Measurements from ENCODE around the gene SDC4. TPM values are rescaled to one million over a fixed set of nuclear protein-coding genes. Genes with fewer than 3 reads are reported as not detected.
A peak's percentile ranks its signal among the peaks of the same experiment; 100 is the strongest.

The SDC4 gene
- total RNA-seq, 1 donor from 2014 or later = 239 TPM

DNA sequence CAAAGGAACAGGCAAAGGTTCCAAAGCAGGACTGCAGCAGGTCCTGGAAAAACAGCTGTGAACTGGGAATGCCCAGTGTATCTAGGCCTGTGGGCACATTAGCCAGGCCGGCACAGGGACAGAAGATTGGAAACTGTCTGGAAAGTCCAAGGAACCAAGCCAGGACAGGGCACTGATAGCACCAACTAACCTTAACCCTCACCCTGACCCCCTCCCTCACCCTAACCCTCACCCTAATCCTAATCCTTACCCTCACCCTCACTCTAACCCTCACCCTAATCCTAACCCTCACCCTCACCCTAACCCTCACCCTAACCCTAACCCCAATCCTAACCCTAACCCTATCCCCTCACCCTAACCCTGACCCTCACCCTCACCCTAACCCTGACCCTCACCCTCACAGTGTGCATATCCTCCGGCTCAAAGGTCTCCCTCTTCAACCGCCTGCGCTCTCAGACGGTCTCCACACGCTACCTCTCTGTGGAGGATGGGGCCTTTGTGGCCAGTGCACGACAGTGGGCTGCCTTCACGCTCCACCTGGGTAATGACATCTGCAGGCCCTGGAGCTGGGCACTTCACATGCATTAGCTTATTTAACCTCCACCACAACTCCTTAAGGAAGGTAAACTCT, 35.0 kb downstream of the SDC4 start:
- TF ChIP-seq, protein P1, sequence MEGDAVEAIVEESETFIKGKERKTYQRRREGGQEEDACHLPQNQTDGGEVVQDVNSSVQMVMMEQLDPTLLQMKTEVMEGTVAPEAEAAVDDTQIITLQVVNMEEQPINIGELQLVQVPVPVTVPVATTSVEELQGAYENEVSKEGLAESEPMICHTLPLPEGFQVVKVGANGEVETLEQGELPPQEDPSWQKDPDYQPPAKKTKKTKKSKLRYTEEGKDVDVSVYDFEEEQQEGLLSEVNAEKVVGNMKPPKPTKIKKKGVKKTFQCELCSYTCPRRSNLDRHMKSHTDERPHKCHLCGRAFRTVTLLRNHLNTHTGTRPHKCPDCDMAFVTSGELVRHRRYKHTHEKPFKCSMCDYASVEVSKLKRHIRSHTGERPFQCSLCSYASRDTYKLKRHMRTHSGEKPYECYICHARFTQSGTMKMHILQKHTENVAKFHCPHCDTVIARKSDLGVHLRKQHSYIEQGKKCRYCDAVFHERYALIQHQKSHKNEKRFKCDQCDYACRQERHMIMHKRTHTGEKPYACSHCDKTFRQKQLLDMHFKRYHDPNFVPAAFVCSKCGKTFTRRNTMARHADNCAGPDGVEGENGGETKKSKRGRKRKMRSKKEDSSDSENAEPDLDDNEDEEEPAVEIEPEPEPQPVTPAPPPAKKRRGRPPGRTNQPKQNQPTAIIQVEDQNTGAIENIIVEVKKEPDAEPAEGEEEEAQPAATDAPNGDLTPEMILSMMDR (conservative IDR thresholded peaks at IDR 0.05; ENCODE audit: low read depth, low read length) = no peak
- H3K4me3 ChIP-seq (ENCODE audit: low read depth, low read length) = no peak overlapping the region
- no peak for DNase-seq (ENCODE audit: low read depth)

DNA sequence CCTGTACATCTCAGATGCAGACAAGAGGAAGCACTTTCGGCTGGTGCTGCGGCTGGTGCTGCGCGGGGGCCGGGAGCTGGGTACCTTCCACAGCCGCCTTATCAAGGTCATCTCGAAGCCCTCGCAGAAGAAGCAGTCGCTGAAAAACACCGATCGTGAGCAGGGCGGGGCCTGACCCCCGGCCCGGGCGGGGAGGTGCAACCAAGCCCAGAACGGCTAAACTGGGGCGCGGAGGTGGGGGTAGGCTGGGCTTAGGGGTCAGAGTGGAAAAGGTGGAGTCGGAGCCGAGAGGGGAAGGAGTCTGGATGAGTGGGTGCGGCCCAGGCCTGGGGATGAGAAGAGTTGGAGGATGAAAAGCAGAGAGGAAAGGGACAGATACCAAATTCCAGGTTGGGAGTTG, 36.0 kb downstream of the SDC4 start:
- TF ChIP-seq, protein P1 (conservative IDR thresholded peaks at IDR 0.05; ENCODE audit: low read depth, low read length) = no peak
- H3K4me3 ChIP-seq (ENCODE audit: low read depth, low read length) = no peak overlapping the region
- DNase-seq (ENCODE audit: low read depth) = no peak

DNA sequence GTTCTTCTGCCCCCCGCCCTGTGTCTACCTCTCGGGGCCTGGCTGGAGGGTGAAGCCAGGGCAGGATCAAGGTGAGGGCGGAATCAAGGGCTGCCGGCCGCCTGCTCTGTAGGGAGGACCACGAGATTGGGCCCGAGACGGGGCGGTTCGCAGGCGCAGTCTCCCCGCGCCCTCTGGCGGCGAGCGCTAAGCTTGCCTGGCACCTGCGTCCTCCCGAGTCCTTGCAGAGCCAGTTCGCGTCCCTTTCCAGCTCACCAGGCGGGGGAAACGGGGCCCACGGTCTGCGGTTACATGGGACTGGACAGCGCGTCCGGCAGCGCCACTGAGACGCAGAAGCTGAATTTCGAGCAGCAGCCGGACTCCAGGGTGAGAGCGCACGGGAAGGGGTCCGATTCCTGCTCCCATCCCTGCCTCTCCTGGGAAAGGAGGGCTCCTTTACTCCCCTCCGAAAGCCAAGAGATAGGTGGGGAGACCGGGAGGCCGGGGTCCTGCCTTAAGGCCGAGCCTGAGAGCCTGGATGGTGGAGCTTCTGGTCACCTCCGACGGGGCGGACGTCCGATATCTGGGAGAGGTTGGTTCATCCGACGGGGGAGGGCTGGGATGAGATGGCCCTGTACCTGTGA, 36.5 kb downstream of the SDC4 start:
- DNase-seq (ENCODE audit: low read depth) = no peak
- H3K4me3 ChIP-seq (ENCODE audit: low read depth, low read length) = no peak overlapping the region
- TF ChIP-seq, protein P1 (conservative IDR thresholded peaks at IDR 0.05; ENCODE audit: low read depth, low read length) = peak; percentile 83

DNA sequence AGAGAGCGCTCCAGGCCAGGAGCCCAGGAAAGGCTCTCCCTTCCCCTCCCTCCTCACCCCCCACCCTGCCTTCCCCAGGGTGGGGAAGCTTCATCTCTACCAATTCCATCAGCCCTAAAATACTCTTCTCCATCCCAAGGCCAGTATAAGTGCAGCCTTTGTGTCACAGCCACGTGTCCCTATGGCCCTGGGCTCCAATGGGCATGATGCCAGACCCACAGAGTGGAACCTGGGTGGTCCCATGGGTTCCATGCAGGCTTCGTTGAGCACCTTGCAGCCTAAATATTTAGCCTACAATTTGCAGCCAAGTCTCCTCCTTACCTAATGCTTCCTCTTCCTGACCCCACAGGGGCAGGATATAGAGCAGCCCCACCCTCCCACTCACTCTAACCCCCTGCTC, 39.1 kb downstream of the SDC4 start:
- no peak for DNase-seq (ENCODE audit: low read depth)
- TF ChIP-seq, protein P1 (conservative IDR thresholded peaks at IDR 0.05; ENCODE audit: low read depth, low read length) = no peak
- H3K4me3 ChIP-seq (ENCODE audit: low read depth, low read length) = no peak overlapping the region

- DNase-seq (ENCODE audit: low read depth) = no peak
- H3K4me3 ChIP-seq (ENCODE audit: low read depth, low read length) = no peak within 1 kb of the TSS
- TF ChIP-seq, protein P1 (conservative IDR thresholded peaks at IDR 0.05; ENCODE audit: low read depth, low read length) = no peak
Measured at GRCh38 chr20:45308117-45308778, 40.0 kb downstream of the SDC4 start, which contains the start of gene MATN4. TSS of gene MATN4 (minus strand) at chr20:45308299. CDS start at chr20:45305582, 2,717 bp downstream.

DNA sequence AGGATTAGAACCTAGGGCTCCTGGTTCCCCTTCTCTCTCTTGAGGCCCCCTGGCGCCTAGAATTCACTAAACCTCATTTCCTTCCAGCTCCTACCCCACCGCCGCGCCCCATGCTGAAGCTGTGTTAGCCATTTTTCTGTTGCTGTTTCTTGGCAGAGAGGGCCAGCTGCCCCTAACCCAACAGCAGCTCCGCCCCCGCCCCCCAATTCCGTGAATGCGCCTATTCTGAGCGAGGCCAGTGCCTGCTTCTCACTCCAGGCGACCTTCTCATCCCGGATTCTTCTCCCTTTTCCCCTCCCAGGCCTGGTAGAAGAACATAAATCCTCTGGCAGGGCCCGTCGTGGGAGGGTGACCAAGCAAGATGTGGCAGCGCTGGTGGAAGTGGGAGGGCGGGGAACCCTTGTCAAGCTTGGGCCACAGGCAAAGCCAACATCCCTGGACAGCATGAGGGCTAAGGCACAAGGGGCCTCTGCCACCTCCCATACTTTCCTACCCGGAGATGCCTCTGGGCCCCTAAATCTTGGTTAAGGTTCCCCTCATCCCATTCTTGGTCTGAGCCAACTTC, 41.1 kb downstream of the SDC4 start:
- TF ChIP-seq, protein P1 (conservative IDR thresholded peaks at IDR 0.05; ENCODE audit: low read depth, low read length) = no peak
- DNase-seq (ENCODE audit: low read depth) = no peak
- no peak overlapping the region for H3K4me3 ChIP-seq (ENCODE audit: low read depth, low read length)
